ENCODE data around the gene MPPED1.

DNA sequence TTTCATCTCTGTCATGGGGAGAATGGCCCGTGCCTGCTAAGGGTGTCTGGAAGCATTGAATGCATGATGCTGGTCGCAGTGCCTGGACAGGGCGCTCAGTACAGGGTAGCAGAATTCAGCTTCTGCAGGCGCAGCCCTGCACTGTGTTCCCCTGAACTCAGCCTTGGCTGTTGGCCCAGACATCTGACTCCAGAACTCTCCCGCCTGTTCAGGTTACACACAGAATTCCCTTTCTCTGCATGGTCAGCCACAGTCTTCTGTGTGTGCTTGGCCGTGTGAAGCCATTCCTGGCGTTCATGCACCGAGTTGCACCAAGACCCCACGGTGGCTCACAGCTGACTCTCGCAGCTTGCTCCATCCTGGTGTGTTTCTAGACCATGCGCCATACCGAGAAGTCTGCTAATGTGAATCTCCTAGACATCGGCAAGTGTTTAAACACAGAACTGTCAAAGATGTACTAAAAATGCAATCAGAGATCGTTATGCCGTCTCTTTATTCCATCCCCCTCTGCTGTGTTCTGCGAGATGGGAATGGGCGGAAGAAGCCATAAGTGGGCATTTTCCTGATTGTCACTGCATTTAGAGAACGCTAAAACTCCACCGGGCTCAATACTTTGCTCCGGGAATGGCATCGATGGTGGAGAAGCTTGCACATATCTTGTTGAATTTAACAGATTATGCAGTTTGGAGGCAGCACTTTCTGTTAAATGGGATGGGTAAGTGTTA lies 55.6 kb downstream of the MPPED1 start:
- TF ChIP-seq CTCF (IDR thresholded peaks at IDR 0.05; ENCODE audit: low read depth, low read length, missing input control) (no peak), FOXA2 (IDR thresholded peaks at IDR 0.05) (no peak), EGR1 (IDR thresholded peaks at IDR 0.05; ENCODE audit: low read depth in 2 of 2) (no peak), RAD21 (IDR thresholded peaks at IDR 0.05) (no peak), GABPA (IDR thresholded peaks at IDR 0.05 in 1 of 2, conservative IDR thresholded peaks at IDR 0.05 in 1 of 2) (no peak), YY1 (IDR thresholded peaks at IDR 0.05) (no peak), RXRA (IDR thresholded peaks at IDR 0.05) (no peak), MAX (IDR thresholded peaks at IDR 0.05) (no peak)
- TF ChIP-seq, protein P1, sequence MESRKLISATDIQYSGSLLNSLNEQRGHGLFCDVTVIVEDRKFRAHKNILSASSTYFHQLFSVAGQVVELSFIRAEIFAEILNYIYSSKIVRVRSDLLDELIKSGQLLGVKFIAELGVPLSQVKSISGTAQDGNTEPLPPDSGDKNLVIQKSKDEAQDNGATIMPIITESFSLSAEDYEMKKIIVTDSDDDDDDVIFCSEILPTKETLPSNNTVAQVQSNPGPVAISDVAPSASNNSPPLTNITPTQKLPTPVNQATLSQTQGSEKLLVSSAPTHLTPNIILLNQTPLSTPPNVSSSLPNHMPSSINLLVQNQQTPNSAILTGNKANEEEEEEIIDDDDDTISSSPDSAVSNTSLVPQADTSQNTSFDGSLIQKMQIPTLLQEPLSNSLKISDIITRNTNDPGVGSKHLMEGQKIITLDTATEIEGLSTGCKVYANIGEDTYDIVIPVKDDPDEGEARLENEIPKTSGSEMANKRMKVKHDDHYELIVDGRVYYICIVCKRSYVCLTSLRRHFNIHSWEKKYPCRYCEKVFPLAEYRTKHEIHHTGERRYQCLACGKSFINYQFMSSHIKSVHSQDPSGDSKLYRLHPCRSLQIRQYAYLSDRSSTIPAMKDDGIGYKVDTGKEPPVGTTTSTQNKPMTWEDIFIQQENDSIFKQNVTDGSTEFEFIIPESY (IDR thresholded peaks at IDR 0.05), result no peak
- TF ChIP-seq, protein P2, sequence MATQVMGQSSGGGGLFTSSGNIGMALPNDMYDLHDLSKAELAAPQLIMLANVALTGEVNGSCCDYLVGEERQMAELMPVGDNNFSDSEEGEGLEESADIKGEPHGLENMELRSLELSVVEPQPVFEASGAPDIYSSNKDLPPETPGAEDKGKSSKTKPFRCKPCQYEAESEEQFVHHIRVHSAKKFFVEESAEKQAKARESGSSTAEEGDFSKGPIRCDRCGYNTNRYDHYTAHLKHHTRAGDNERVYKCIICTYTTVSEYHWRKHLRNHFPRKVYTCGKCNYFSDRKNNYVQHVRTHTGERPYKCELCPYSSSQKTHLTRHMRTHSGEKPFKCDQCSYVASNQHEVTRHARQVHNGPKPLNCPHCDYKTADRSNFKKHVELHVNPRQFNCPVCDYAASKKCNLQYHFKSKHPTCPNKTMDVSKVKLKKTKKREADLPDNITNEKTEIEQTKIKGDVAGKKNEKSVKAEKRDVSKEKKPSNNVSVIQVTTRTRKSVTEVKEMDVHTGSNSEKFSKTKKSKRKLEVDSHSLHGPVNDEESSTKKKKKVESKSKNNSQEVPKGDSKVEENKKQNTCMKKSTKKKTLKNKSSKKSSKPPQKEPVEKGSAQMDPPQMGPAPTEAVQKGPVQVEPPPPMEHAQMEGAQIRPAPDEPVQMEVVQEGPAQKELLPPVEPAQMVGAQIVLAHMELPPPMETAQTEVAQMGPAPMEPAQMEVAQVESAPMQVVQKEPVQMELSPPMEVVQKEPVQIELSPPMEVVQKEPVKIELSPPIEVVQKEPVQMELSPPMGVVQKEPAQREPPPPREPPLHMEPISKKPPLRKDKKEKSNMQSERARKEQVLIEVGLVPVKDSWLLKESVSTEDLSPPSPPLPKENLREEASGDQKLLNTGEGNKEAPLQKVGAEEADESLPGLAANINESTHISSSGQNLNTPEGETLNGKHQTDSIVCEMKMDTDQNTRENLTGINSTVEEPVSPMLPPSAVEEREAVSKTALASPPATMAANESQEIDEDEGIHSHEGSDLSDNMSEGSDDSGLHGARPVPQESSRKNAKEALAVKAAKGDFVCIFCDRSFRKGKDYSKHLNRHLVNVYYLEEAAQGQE (IDR thresholded peaks at IDR 0.05), result no peak

All from liver (tissue), 3 donors.